CD14-positive monocyte (primary cell): ENCODE results near the gene S100A1. TPM values are rescaled to one million over a fixed set of nuclear protein-coding genes. Genes with fewer than 3 reads are reported as not detected.

Experiments
- DNase-seq, 3 donors: peaks; one replicate each; pipeline ENCODE4 v3.0.0-alpha.2; 2011 to 2022
- H2AFZ ChIP-seq: 2 replicates; pipeline ENCODE4 v1.6.0; 2012; ENCODE audit warnings: mild to moderate bottlenecking, low read depth, low read length, inconsistent platforms; ENCODE audit not compliant: insufficient read depth, poor library complexity, severe bottlenecking
- H3K27ac ChIP-seq, 2 donors: 1 replicate in 1 of 2; 2 replicates in 1 of 2; pipeline ENCODE4 v1.5.1; 2012 to 2013; ENCODE audit warnings: low read length in 2 of 2, control low read depth in 1 of 2, inconsistent platforms in 1 of 2, low read depth in 1 of 2, mild to moderate bottlenecking in 1 of 2
- H3K27me3 ChIP-seq, 2 donors: one replicate each; pipeline versions ENCODE4 v1.6.0 to v1.6.1; 2011 to 2013; ENCODE audit warnings: low read length in 2 of 2; ENCODE audit not compliant: control insufficient read depth in 2 of 2, insufficient read depth in 2 of 2
- H3K36me3 ChIP-seq, 2 donors: replicated peaks in 1 of 2; 1 replicate in 1 of 2; 2 replicates in 1 of 2; pipeline versions ENCODE4 v1.5.1 to v1.6.1; 2012 to 2013; ENCODE audit warnings: low read length in 2 of 2, control low read depth in 1 of 2, inconsistent platforms in 1 of 2, mild to moderate bottlenecking in 1 of 2; ENCODE audit not compliant: insufficient read depth in 2 of 2, control insufficient read depth in 1 of 2
- H3K4me1 ChIP-seq, 2 donors: 1 replicate in 1 of 2; 2 replicates in 1 of 2; pipeline versions ENCODE4 v1.5.1 to v1.6.1; 2012 to 2013; ENCODE audit warnings: low read length in 2 of 2, control low read depth in 1 of 2, inconsistent platforms in 1 of 2, mild to moderate bottlenecking in 1 of 2, moderate library complexity in 1 of 2; ENCODE audit not compliant: insufficient read depth in 2 of 2, control insufficient read depth in 1 of 2
- H3K4me2 ChIP-seq: replicated peaks from 2 replicates; pipeline ENCODE3; 2012; ENCODE audit warnings: low read length, moderate library complexity, mild to moderate bottlenecking; ENCODE audit not compliant: poor library complexity, severe bottlenecking; ENCODE audit errors: extremely low read depth
- H3K4me3 ChIP-seq, 3 experiments: fragments of 200-600 bp in 1 of 3; sonication (generic) in 1 of 3; replicated peaks in 1 of 3; 1 replicate in 2 of 3; 2 replicates in 1 of 3; pipeline ENCODE4 v1.5.1; 2011 to 2013; ENCODE audit warnings: low read length in 3 of 3, mild to moderate bottlenecking in 3 of 3, control low read depth in 2 of 3, low read depth in 2 of 3, inconsistent platforms in 1 of 3, moderate library complexity in 1 of 3
- H3K79me2 ChIP-seq: 2 replicates; pipeline ENCODE4 v1.6.0; 2012; ENCODE audit warnings: mild to moderate bottlenecking, control low read depth, inconsistent platforms, low read length, moderate library complexity; ENCODE audit not compliant: insufficient read depth
- H3K9ac ChIP-seq: 2 replicates; pipeline ENCODE4 v1.6.0; 2017; ENCODE audit warnings: low read length, mild to moderate bottlenecking; ENCODE audit not compliant: insufficient read depth, poor library complexity, severe bottlenecking
- H3K9me3 ChIP-seq, 2 donors: replicated peaks in 1 of 2; 1 replicate in 1 of 2; 2 replicates in 1 of 2; pipeline versions ENCODE4 v1.5.1 to v1.6.1; 2012 to 2013; ENCODE audit warnings: low read length in 2 of 2, control low read depth in 1 of 2; ENCODE audit not compliant: control insufficient read depth in 1 of 2, insufficient read depth in 1 of 2
- H4K20me1 ChIP-seq: 2 replicates; pipeline ENCODE4 v1.6.0; 2012; ENCODE audit warnings: mild to moderate bottlenecking, low read length, control low read depth, moderate library complexity; ENCODE audit not compliant: insufficient read depth
- H3K27ac Mint-ChIP-seq, 7 donors: one replicate each; pipeline ENCODE4 v1.8.0; 2020; ENCODE audit warnings: mild to moderate bottlenecking in 7 of 7, mixed read lengths in 7 of 7, moderate library complexity in 6 of 7, inconsistent platforms in 2 of 7
- H3K27me3 Mint-ChIP-seq, 3 donors: one replicate each; pipeline ENCODE4 v1.8.0; 2021 to 2022; ENCODE audit warnings: low read depth in 3 of 3, mild to moderate bottlenecking in 3 of 3, mixed read lengths in 3 of 3, moderate library complexity in 3 of 3, inconsistent platforms in 1 of 3
- H3K36me3 Mint-ChIP-seq, 2 donors: one replicate each; pipeline ENCODE4 v1.8.0; 2020; ENCODE audit warnings: mixed read lengths in 2 of 2, inconsistent platforms in 1 of 2, mild to moderate bottlenecking in 1 of 2
- H3K4me1 Mint-ChIP-seq: one replicate; pipeline ENCODE4 v1.8.0; 2020; ENCODE audit warnings: mild to moderate bottlenecking, mixed read lengths
- H3K4me3 Mint-ChIP-seq, 2 donors: one replicate each; pipeline ENCODE4 v1.8.0; 2020; ENCODE audit warnings: mild to moderate bottlenecking in 2 of 2, mixed read lengths in 2 of 2, moderate library complexity in 1 of 2
- H3K9me3 Mint-ChIP-seq, 7 donors: one replicate each; pipeline ENCODE4 v1.8.0; 2020 to 2022; ENCODE audit warnings: mixed read lengths in 7 of 7, mild to moderate bottlenecking in 6 of 7, moderate library complexity in 6 of 7, inconsistent platforms in 2 of 7
- CTCF ChIP-seq: fragments of 200-600 bp; IDR thresholded peaks from one replicate; pipeline ENCODE4 v1.8.0; 2022; ENCODE audit warnings: antibody characterized with exemption, mild to moderate bottlenecking
- WGBS: methylation state at CpG from one replicate; pipeline ENCODE4 v1.1.5; 2013; ENCODE audit warnings: missing lambda C conversion rate; ENCODE audit not compliant: insufficient coverage; 5-methylcytosine and 5-hydroxymethylcytosine counted together
- intact Hi-C, 2 donors: fragments of 100-400 bp; cut with micrococcal nuclease; formaldehyde crosslinking; loops; one replicate each; pipeline versions ENCODE4 v1.15.0 to v1.15.1; 2023
- polyA plus RNA-seq, 3 donors: library from polyadenylated mRNA; depleted of rRNA in 1 of 3; unstranded in 2 of 3; stranded (reverse) in 1 of 3; fragments of 300-500 nt in 2 of 3; fragments of >200 nt in 1 of 3; fragmentation: Illumina TruSeq in 2 of 3; gene quantifications; 1 replicate in 2 of 3; 2 replicates in 1 of 3; pipeline ENCODE4 v1.2.3, GENCODE V29; 2012 to 2021

The S100A1 gene
- polyA plus RNA-seq, 3 donors, result not detected

GRCh38 chr1:153646672-153647345, 18.6 kb downstream of the S100A1 start:
- DNase-seq, result peak; percentile 54 to 73 (median 68)
- TF ChIP-seq CTCF, result no peak
- Mint-ChIP-seq H3K27ac (peak overlapping the region; percentile 73 to 91 (median 83)), H3K4me3 (peak overlapping the region; percentile 6 to 72), H3K4me1 (peaks cover 46% of the 10 kb centered on the region), H3K27me3 (peaks cover 0 to 2% (median 2%) of the 10 kb centered on the region in 3 donors), H3K9me3 (peaks cover 0 to 2% (median 0%) of the 10 kb centered on the region in 7 donors), H3K36me3 (peaks cover 46 to 49% of the 10 kb centered on the region in 2 donors)
- H3K4me2 ChIP-seq, result peak overlapping the region; percentile 72
- peak overlapping the region in 1 of 3 experiments; percentile 64 for H3K4me3 ChIP-seq
- H3K9me3 ChIP-seq, result no peaks in the 10 kb centered on the region
- intact Hi-C loops, result no loop called here
- peaks cover 29 to 35% of the 10 kb centered on the region in 2 donors for H3K4me1 ChIP-seq
- peaks cover 40% of the 10 kb centered on the region for H3K79me2 ChIP-seq
- H3K27me3 ChIP-seq, result no peaks in the 10 kb centered on the region
- H3K36me3 ChIP-seq, result peaks cover 40 to 46% of the 10 kb centered on the region in 2 donors
- H2AFZ ChIP-seq, result no peak overlapping the region
- H3K27ac ChIP-seq, result peak overlapping the region; percentile 53 to 78
- no CpG with 5 or more reads among the region's 5 CpGs for WGBS
- peaks cover 37% of the 10 kb centered on the region for H4K20me1 ChIP-seq
- H3K9ac ChIP-seq, result no peak overlapping the region

GRCh38 chr1:153647346-153647714, 19.1 kb downstream of the S100A1 start:
- H3K9me3 ChIP-seq, result no peaks in the 10 kb centered on the region
- peak overlapping the region in 1 of 3 experiments; percentile 64 for H3K4me3 ChIP-seq
- peaks cover 34 to 41% of the 10 kb centered on the region in 2 donors for H3K36me3 ChIP-seq
- H3K4me2 ChIP-seq, result peak overlapping the region; percentile 72
- peak overlapping the region; percentile 53 to 78 for H3K27ac ChIP-seq
- H3K9me3 Mint-ChIP-seq, result peaks cover 0 to 2% (median 0%) of the 10 kb centered on the region in 7 donors
- peak overlapping the region; percentile 14 to 91 (median 83) for H3K27ac Mint-ChIP-seq
- WGBS, result 90% methylated on average over 2 of the region's 2 CpGs
- H3K27me3 ChIP-seq, result no peaks in the 10 kb centered on the region
- peaks cover 46% of the 10 kb centered on the region for H3K4me1 Mint-ChIP-seq
- DNase-seq, result no peak
- H3K9ac ChIP-seq, result no peak overlapping the region
- H4K20me1 ChIP-seq, result peaks cover 31% of the 10 kb centered on the region
- intact Hi-C loops, result no loop called here
- no peak overlapping the region for H2AFZ ChIP-seq
- peaks cover 0 to 2% (median 2%) of the 10 kb centered on the region in 3 donors for H3K27me3 Mint-ChIP-seq
- H3K4me1 ChIP-seq, result peaks cover 29 to 35% of the 10 kb centered on the region in 2 donors
- H3K36me3 Mint-ChIP-seq, result peaks cover 41 to 44% of the 10 kb centered on the region in 2 donors
- H3K79me2 ChIP-seq, result peaks cover 36% of the 10 kb centered on the region
- peak overlapping the region in 1 of 2 donors; percentile 72 for H3K4me3 Mint-ChIP-seq
- no peak for TF ChIP-seq CTCF
